Adrenal gland (tissue), 12 donors: ENCODE results near the gene TMOD1. TPM values are rescaled to one million over a fixed set of nuclear protein-coding genes. Genes with fewer than 3 reads are reported as not detected.

Experiments used
- DNase-seq, 7 donors: peaks; one replicate each; pipeline ENCODE4 v3.0.0-alpha.2; 2019 to 2020
- H3K27ac ChIP-seq, 5 donors: fragments of 200-600 bp; sonication (generic) in 4 of 5; 1 replicate in 3 of 5; 2 replicates in 2 of 5; pipeline versions ENCODE4 v1.5.1 to v1.8.0; 2016 to 2020; ENCODE audit warnings: mild to moderate bottlenecking in 1 of 5
- H3K27me3 ChIP-seq: fragments of 200-600 bp; 2 replicates; pipeline ENCODE4 v1.8.0; 2021
- H3K36me3 ChIP-seq, 2 donors: fragments of 200-600 bp; replicated peaks in 1 of 2; 1 replicate in 1 of 2; 2 replicates in 1 of 2; pipeline versions ENCODE4 v1.5.1 to v1.8.0; 2018 to 2022
- H3K4me1 ChIP-seq, 2 donors: fragments of 200-600 bp; replicated peaks in 1 of 2; 1 replicate in 1 of 2; 2 replicates in 1 of 2; pipeline versions ENCODE4 v1.5.1 to v1.8.0; 2018 to 2021
- H3K4me3 ChIP-seq, 4 donors: fragments of 200-600 bp; sonication (generic) in 3 of 4; one replicate each; pipeline ENCODE4 v1.5.1; 2016 to 2018
- H3K9me3 ChIP-seq, 3 donors: fragments of 200-600 bp; sonication (generic) in 1 of 3; replicated peaks in 1 of 3; 1 replicate in 2 of 3; 2 replicates in 1 of 3; pipeline versions ENCODE4 v1.5.1 to v1.8.0; 2016 to 2021
- POLR2A ChIP-seq, 2 donors: fragments of 450-650 bp; IDR thresholded peaks; one replicate each; pipeline ENCODE4 v1.6.1; 2017; ENCODE audit warnings: antibody characterized with exemption in 2 of 2, mild to moderate bottlenecking in 2 of 2, moderate library complexity in 1 of 2
- WGBS, 4 donors: extraction: QIAGEN DNeasy Blood & Tissue Kit in 2 of 4; methylation state at CpG; one replicate each; pipeline versions ENCODE4 v1.1.5 to v1.1.7; 2013 to 2017; 5-methylcytosine and 5-hydroxymethylcytosine counted together
- intact Hi-C, 2 donors: fragments of 100-400 bp; cut with DNase I; formaldehyde crosslinking; loops; one replicate each; pipeline versions ENCODE4 v1.14.1 to v1.15.0; 2022 to 2023
- polyA plus RNA-seq, 3 donors: library from polyadenylated mRNA; stranded (reverse); fragments of 200-250 nt in 2 of 3; fragments of 350-450 nt in 1 of 3; fragmentation: Illumina TruSeq in 1 of 3; extraction: RNeasy Lipid Tissue Mini Kit (QIAGEN cat#74804) in 1 of 3; gene quantifications; one replicate each; pipeline ENCODE4 v1.2.3, GENCODE V29; 2013 to 2014
- total RNA-seq, 9 donors: library from RNA; depleted of rRNA in 4 of 9; stranded (reverse); fragments of >200 nt in 4 of 9; fragments of 120-200 nt in 1 of 9; fragmentation: NEBNext Ultra II Directional in 1 of 9; extraction: Animal tissue kit (Norgen Biotek cat#: 25700) in 1 of 9; gene quantifications; one replicate each; pipeline versions ENCODE4 v1.1.0 to v1.2.4, GENCODE V29; 2013 to 2023
- TF ChIP-seq, protein P1 (sequence below), 6 experiments: fragments of 450-650 bp in 4 of 6; fragments of 200-600 bp in 2 of 6; sonication (generic) in 1 of 6; IDR thresholded peaks; 1 replicate in 5 of 6; 2 replicates in 1 of 6; pipeline versions ENCODE4 v1.5.1 to v1.8.0; 2016 to 2021; ENCODE audit warnings: antibody characterized with exemption in 6 of 6, mild to moderate bottlenecking in 2 of 6, moderate library complexity in 1 of 6
- donor health status: healthy with polysubstance abuse.
- donor health status: Bipolar disorder and iron deficiency.
- donor health status: DM: yes; HTN: yes; CAD: no.
- donor health status: DM: no; HTN: no; CAD: no.
- donor health status: DM: no; HTN: no; CAD: no.
- donor health status: DM: yes; HTN: yes; CAD: no.

The TMOD1 gene
- total and polyA plus RNA-seq, 12 donors = 23.9 to 91.2 (median 59.8) TPM

DNA sequence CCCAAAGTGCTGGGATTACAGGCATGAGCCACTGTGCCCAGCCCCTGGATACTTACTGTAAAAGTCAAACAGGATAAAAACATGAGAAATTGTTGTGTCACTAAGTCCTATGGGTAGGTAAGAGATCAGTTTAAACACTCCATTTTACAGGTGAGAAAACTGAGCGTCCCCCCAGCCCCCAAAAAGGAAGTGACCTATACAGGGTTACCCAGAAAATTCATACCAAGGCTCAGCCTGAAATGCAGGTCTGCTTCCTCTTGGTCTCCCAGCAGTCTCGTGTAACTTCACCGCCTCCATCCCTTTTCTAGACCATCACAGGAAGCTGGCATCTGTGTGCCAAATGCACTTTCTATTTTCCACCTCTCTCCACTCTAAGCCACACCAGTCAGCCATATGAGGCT, 57.2 kb downstream of the TMOD1 start:
- Histone ChIP-seq H3K36me3 (peaks cover 0 to 2% of the 10 kb centered on the region in 2 donors), H3K9me3 (no peaks in the 10 kb centered on the region), H3K4me3 (no peak overlapping the region), H3K27me3 (no peaks in the 10 kb centered on the region), H3K4me1 (peaks cover 32 to 78% of the 10 kb centered on the region in 2 donors), H3K27ac (peak overlapping the region; percentile 51 to 98 (median 86))
- 44 to 73% (median 68%) methylated on average over 3 of the region's 3 CpGs for WGBS, 4 donors
- peak in 1 of 7 donors; percentile 52 for DNase-seq
- intact Hi-C loops = no loop called here
- TF ChIP-seq, protein P1, sequence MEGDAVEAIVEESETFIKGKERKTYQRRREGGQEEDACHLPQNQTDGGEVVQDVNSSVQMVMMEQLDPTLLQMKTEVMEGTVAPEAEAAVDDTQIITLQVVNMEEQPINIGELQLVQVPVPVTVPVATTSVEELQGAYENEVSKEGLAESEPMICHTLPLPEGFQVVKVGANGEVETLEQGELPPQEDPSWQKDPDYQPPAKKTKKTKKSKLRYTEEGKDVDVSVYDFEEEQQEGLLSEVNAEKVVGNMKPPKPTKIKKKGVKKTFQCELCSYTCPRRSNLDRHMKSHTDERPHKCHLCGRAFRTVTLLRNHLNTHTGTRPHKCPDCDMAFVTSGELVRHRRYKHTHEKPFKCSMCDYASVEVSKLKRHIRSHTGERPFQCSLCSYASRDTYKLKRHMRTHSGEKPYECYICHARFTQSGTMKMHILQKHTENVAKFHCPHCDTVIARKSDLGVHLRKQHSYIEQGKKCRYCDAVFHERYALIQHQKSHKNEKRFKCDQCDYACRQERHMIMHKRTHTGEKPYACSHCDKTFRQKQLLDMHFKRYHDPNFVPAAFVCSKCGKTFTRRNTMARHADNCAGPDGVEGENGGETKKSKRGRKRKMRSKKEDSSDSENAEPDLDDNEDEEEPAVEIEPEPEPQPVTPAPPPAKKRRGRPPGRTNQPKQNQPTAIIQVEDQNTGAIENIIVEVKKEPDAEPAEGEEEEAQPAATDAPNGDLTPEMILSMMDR (IDR thresholded peaks at IDR 0.05) = no peak
- no peak for TF ChIP-seq POLR2A (IDR thresholded peaks at IDR 0.05)

GRCh38 chr9:97559111-97559514, 57.6 kb downstream of the TMOD1 start:
- no peaks in the 10 kb centered on the region for H3K9me3 ChIP-seq
- intact Hi-C loops = no loop called here
- no peaks in the 10 kb centered on the region for H3K27me3 ChIP-seq
- peaks cover 37 to 83% of the 10 kb centered on the region in 2 donors for H3K4me1 ChIP-seq
- no peak overlapping the region for H3K4me3 ChIP-seq
- TF ChIP-seq POLR2A (IDR thresholded peaks at IDR 0.05) = no peak
- TF ChIP-seq, protein P1 (IDR thresholded peaks at IDR 0.05) = no peak
- 79 to 87% (median 82%) methylated on average over 10 of the region's 10 CpGs for WGBS, 4 donors
- peak overlapping the region in 3 of 5 donors; percentile 86 to 98 (median 95) for H3K27ac ChIP-seq
- H3K36me3 ChIP-seq = no peaks in the 10 kb centered on the region
- DNase-seq = peak in 1 of 7 donors; percentile 19

GRCh38 chr9:97560154-97560553, 58.7 kb downstream of the TMOD1 start:
- Histone ChIP-seq H3K4me1 (peaks cover 46 to 93% of the 10 kb centered on the region in 2 donors), H3K36me3 (no peaks in the 10 kb centered on the region), H3K4me3 (no peak overlapping the region), H3K9me3 (no peaks in the 10 kb centered on the region), H3K27ac (no peak overlapping the region), H3K27me3 (no peaks in the 10 kb centered on the region)
- 86 to 96% (median 91%) methylated on average over 6 of the region's 6 CpGs for WGBS, 4 donors
- peak in 1 of 7 donors; percentile 8 for DNase-seq
- intact Hi-C loops = loop anchor here in 1 of 2 donors (2.0 kb wide), 1 partner anchor 39 kb away; no protein-coding TSS in a partner anchor
- TF ChIP-seq POLR2A (IDR thresholded peaks at IDR 0.05) = no peak
- TF ChIP-seq, protein P1 (IDR thresholded peaks at IDR 0.05) = no peak

- H3K4me3 ChIP-seq = no peak overlapping the region
- peaks cover 0 to 2% of the 10 kb centered on the region in 2 donors for H3K36me3 ChIP-seq
- intact Hi-C loops = loop anchor here in 1 of 2 donors (2.0 kb wide), 1 partner anchor 38 kb away; no protein-coding TSS in a partner anchor
- peaks cover 46 to 90% of the 10 kb centered on the region in 2 donors for H3K4me1 ChIP-seq
- H3K27me3 ChIP-seq = no peaks in the 10 kb centered on the region
- H3K27ac ChIP-seq = peak overlapping the region in 3 of 5 donors; percentile 4 to 88 (median 80)
- TF ChIP-seq, protein P1 (IDR thresholded peaks at IDR 0.05) = no peak
- TF ChIP-seq POLR2A (IDR thresholded peaks at IDR 0.05) = no peak
- DNase-seq = peak in 2 of 7 donors; percentile 19 to 52
- no peaks in the 10 kb centered on the region for H3K9me3 ChIP-seq
These were observed 59.4 kb downstream of the TMOD1 start for GRCh38 chr9:97560851-97561250.
